Keratinocyte (primary cell): ENCODE data around the gene SCCPDH. TPM values are rescaled to one million over a fixed set of nuclear protein-coding genes. Genes with fewer than 3 reads are reported as not detected.
A peak's percentile ranks its signal among the peaks of the same experiment; 100 is the strongest.

Experiments
- DNase-seq: peaks from one replicate; pipeline ENCODE4 v3.0.0-alpha.2; 2011; ENCODE audit warnings: low read depth, missing footprints, low spot score
- FAIRE-seq: peaks from 2 replicates; lab custom pipeline; 2011; peaks lifted over from hg19 to GRCh38; lab: Jason Lieb, UNC
- H2AFZ ChIP-seq: 2 replicates; pipeline ENCODE4 v1.6.0; 2012; ENCODE audit warnings: low read length, control low read depth, inconsistent platforms; ENCODE audit not compliant: control insufficient read depth
- H3K27ac ChIP-seq: 2 replicates; pipeline ENCODE4 v1.5.1; 2011; ENCODE audit warnings: low read length; ENCODE audit not compliant: control insufficient read depth, insufficient read depth
- H3K27me3 ChIP-seq: 3 replicates; pipeline ENCODE4 v1.6.0; 2011; ENCODE audit warnings: low read length; ENCODE audit not compliant: control insufficient read depth, insufficient read depth; ENCODE audit errors: extremely low read depth
- H3K36me3 ChIP-seq, 2 experiments: 2 replicates in 1 of 2; 3 replicates in 1 of 2; pipeline ENCODE4 v1.5.1; 2011; ENCODE audit warnings: low read length in 2 of 2, mild to moderate bottlenecking in 1 of 2; ENCODE audit not compliant: control insufficient read depth in 2 of 2, insufficient read depth in 2 of 2; ENCODE audit errors: extremely low read depth in 1 of 2
- H3K4me1 ChIP-seq: 3 replicates; pipeline ENCODE4 v1.5.1; 2011; ENCODE audit warnings: low read length; ENCODE audit not compliant: control insufficient read depth, insufficient read depth; ENCODE audit errors: extremely low read depth
- H3K4me2 ChIP-seq: 3 replicates; pipeline ENCODE4 v1.6.0; 2011; ENCODE audit warnings: low read depth, low read length; ENCODE audit not compliant: control insufficient read depth, insufficient read depth; ENCODE audit errors: extremely low read depth
- H3K4me3 ChIP-seq, 3 experiments: fragments of 200-600 bp in 1 of 3; sonication (generic) in 1 of 3; 2 replicates in 2 of 3; 3 replicates in 1 of 3; pipeline ENCODE4 v1.5.1; 2011 to 2016; ENCODE audit warnings: low read length in 3 of 3, mild to moderate bottlenecking in 3 of 3, control low read depth in 2 of 3, inconsistent platforms in 1 of 3, low read depth in 1 of 3, mixed read lengths in 1 of 3, mixed run types in 1 of 3, moderate library complexity in 1 of 3; ENCODE audit not compliant: control insufficient read depth in 2 of 3, insufficient read depth in 2 of 3; ENCODE audit errors: extremely low read depth in 1 of 3
- H3K79me2 ChIP-seq: 2 replicates; pipeline ENCODE4 v1.6.0; 2012; ENCODE audit warnings: low read length; ENCODE audit not compliant: control insufficient read depth, insufficient read depth
- H3K9ac ChIP-seq: 3 replicates; pipeline ENCODE4 v1.6.0; 2011; ENCODE audit warnings: low read length; ENCODE audit not compliant: control insufficient read depth, insufficient read depth; ENCODE audit errors: extremely low read depth
- H3K9me1 ChIP-seq: 3 replicates; pipeline ENCODE4 v1.6.0; 2011; ENCODE audit warnings: low read length; ENCODE audit not compliant: control insufficient read depth, insufficient read depth; ENCODE audit errors: extremely low read depth
- H3K9me3 ChIP-seq: 2 replicates; pipeline ENCODE4 v1.5.1; 2012; ENCODE audit warnings: low read depth, low read length; ENCODE audit not compliant: control insufficient read depth
- H4K20me1 ChIP-seq: 3 replicates; pipeline ENCODE4 v1.6.0; 2011; ENCODE audit warnings: low read length; ENCODE audit not compliant: control insufficient read depth, insufficient read depth; ENCODE audit errors: extremely low read depth
- CTCF ChIP-seq, 3 experiments: IDR thresholded peaks in 1 of 3; conservative IDR thresholded peaks in 1 of 3; optimal IDR thresholded peaks in 1 of 3; 2 replicates in 2 of 3; 3 replicates in 1 of 3; pipeline versions ENCODE3 to v1.5.1; 2011; ENCODE audit warnings: low read length in 3 of 3, mild to moderate bottlenecking in 3 of 3, moderate library complexity in 2 of 3, control low read depth in 1 of 3, inconsistent platforms in 1 of 3; ENCODE audit not compliant: insufficient read depth in 2 of 3; ENCODE audit errors: extremely low read depth in 1 of 3
- EZH2 ChIP-seq: IDR thresholded peaks from one replicate; pipeline ENCODE4 v1.6.1; 2012; ENCODE audit warnings: inconsistent platforms, mild to moderate bottlenecking, low read length, moderate library complexity
- dilution Hi-C: fragments of 300-500 bp; cut with MboI; formaldehyde crosslinking; loops from one replicate; pipeline ENCODE4 v1.7.0; 2020; ENCODE audit warnings: low sequenced_read_pairs; ENCODE audit not compliant: extremely low pct_ligation_motif_present
- polyA plus RNA-seq, 5 experiments: library from polyadenylated mRNA; depleted of rRNA in 3 of 5; stranded (reverse) in 3 of 5; stranded (forward) in 1 of 5; unstranded in 1 of 5; fragments of >200 nt; gene quantifications; 1 replicate in 1 of 5; 2 replicates in 3 of 5; 3 replicates in 1 of 5; pipeline versions ENCODE4 v1.2.1 to v1.2.3, GENCODE V29; 2011 to 2012; ENCODE audit warnings: missing spikeins in 2 of 5, low read depth in 1 of 5, low replicate concordance in 1 of 5

Gene SCCPDH
- polyA plus RNA-seq, 1 donor (not counting 4 experiments of a cell fraction or from before 2014, with no cell fraction given): 4.3 TPM

- Histone ChIP-seq H3K9me3 (no peaks in the 10 kb centered on the region), H3K27me3 (no peaks in the 10 kb centered on the region), H3K4me1 (peaks cover 6% of the 10 kb centered on the region), H3K4me2 (no peak overlapping the region), H3K9ac (no peak overlapping the region), H4K20me1 (no peaks in the 10 kb centered on the region), H3K36me3 (no peaks in the 10 kb centered on the region), H3K27ac (no peak overlapping the region), H3K4me3 (no peak overlapping the region), H3K9me1 (no peaks in the 10 kb centered on the region), H3K79me2 (no peaks in the 10 kb centered on the region), H2AFZ (no peak overlapping the region)
- dilution Hi-C loops: no loop called here
- DNase-seq (no peak), FAIRE-seq (no peak)
- TF ChIP-seq EZH2 (no peak), CTCF (optimal IDR thresholded peaks at IDR 0.05 in 1 of 3, IDR thresholded peaks at IDR 0.05 in 1 of 3, conservative IDR thresholded peaks at IDR 0.05 in 1 of 3; ENCODE audit: extremely low read depth in 1 of 3, insufficient read depth in 2 of 3, low read length in 3 of 3) (no peak)
Observed at GRCh38 chr1:246687002-246687401, 37.2 kb upstream of the SCCPDH start.

GRCh38 chr1:246689409-246690008, 34.7 kb upstream of the SCCPDH start:
- peak overlapping the region; percentile 13 to 61 (median 14) for H3K4me3 ChIP-seq
- TF ChIP-seq CTCF (optimal IDR thresholded peaks at IDR 0.05 in 1 of 3, IDR thresholded peaks at IDR 0.05 in 1 of 3, conservative IDR thresholded peaks at IDR 0.05 in 1 of 3; ENCODE audit: extremely low read depth in 1 of 3, insufficient read depth in 2 of 3, low read length in 3 of 3): peak; percentile 76 to 87 (median 80)
- no peak for TF ChIP-seq EZH2
- no peaks in the 10 kb centered on the region for H3K9me1 ChIP-seq
- no peaks in the 10 kb centered on the region for H3K36me3 ChIP-seq
- H3K27me3 ChIP-seq: no peaks in the 10 kb centered on the region
- no peaks in the 10 kb centered on the region for H4K20me1 ChIP-seq
- FAIRE-seq: no peak
- peak overlapping the region; percentile 75 for H3K4me2 ChIP-seq
- DNase-seq: peak; percentile 33
- H3K9ac ChIP-seq: peak overlapping the region; percentile 18
- H3K79me2 ChIP-seq: no peaks in the 10 kb centered on the region
- peaks cover 6% of the 10 kb centered on the region for H3K4me1 ChIP-seq
- no peaks in the 10 kb centered on the region for H3K9me3 ChIP-seq
- dilution Hi-C loops: no loop called here
- peak overlapping the region; percentile 16 for H2AFZ ChIP-seq
- H3K27ac ChIP-seq: no peak overlapping the region
